Cardiac fibroblast (primary cell): ENCODE data around the gene UNCX.

Experiments used
- DNase-seq, 2 donors: peaks; one replicate each; pipeline versions ENCODE4 v3.0.0 to v3.0.0-alpha.2; 2010; ENCODE audit warnings: low read depth in 2 of 2
- H3K4me3 ChIP-seq, 2 donors: replicated peaks in 1 of 2; 1 replicate in 1 of 2; 2 replicates in 1 of 2; pipeline ENCODE4 v1.5.1; 2011; ENCODE audit warnings: low read depth in 2 of 2, low read length in 2 of 2, mild to moderate bottlenecking in 2 of 2, moderate library complexity in 1 of 2
- TF ChIP-seq, protein P1 (sequence below): IDR thresholded peaks from one replicate; pipeline ENCODE4 v1.5.1; 2011; ENCODE audit warnings: low read depth, mild to moderate bottlenecking, low read length, inconsistent platforms

Gene UNCX

DNA sequence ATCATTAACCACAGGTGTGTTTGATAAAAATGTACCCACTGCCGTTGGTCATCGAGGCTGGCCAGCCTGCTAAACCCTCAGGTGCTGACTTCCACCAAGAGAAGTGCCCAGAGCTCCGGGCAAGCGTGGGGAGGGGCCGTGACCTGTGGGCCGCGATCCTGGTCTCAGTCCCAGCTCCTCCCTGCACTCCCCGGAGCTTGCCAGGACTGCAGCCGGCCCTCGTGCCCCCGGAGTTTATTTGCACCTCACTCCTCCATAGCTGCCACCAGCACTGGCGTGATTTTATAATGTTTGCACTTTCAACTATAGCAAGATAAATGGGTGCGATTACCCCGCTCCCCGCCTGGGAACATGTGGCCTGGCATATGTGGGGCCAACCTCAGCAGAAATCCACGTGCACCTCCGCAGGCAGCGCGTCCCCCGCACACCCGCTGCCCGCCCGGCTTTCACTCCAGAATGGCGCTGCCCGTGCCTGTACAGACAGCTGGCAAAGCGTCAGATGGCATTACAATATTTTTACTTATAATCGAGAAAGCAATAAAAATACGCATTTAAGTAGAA is 30.8 kb downstream of the UNCX start:
- TF ChIP-seq, protein P1, sequence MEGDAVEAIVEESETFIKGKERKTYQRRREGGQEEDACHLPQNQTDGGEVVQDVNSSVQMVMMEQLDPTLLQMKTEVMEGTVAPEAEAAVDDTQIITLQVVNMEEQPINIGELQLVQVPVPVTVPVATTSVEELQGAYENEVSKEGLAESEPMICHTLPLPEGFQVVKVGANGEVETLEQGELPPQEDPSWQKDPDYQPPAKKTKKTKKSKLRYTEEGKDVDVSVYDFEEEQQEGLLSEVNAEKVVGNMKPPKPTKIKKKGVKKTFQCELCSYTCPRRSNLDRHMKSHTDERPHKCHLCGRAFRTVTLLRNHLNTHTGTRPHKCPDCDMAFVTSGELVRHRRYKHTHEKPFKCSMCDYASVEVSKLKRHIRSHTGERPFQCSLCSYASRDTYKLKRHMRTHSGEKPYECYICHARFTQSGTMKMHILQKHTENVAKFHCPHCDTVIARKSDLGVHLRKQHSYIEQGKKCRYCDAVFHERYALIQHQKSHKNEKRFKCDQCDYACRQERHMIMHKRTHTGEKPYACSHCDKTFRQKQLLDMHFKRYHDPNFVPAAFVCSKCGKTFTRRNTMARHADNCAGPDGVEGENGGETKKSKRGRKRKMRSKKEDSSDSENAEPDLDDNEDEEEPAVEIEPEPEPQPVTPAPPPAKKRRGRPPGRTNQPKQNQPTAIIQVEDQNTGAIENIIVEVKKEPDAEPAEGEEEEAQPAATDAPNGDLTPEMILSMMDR, result no peak
- DNase-seq, result no peak

DNA sequence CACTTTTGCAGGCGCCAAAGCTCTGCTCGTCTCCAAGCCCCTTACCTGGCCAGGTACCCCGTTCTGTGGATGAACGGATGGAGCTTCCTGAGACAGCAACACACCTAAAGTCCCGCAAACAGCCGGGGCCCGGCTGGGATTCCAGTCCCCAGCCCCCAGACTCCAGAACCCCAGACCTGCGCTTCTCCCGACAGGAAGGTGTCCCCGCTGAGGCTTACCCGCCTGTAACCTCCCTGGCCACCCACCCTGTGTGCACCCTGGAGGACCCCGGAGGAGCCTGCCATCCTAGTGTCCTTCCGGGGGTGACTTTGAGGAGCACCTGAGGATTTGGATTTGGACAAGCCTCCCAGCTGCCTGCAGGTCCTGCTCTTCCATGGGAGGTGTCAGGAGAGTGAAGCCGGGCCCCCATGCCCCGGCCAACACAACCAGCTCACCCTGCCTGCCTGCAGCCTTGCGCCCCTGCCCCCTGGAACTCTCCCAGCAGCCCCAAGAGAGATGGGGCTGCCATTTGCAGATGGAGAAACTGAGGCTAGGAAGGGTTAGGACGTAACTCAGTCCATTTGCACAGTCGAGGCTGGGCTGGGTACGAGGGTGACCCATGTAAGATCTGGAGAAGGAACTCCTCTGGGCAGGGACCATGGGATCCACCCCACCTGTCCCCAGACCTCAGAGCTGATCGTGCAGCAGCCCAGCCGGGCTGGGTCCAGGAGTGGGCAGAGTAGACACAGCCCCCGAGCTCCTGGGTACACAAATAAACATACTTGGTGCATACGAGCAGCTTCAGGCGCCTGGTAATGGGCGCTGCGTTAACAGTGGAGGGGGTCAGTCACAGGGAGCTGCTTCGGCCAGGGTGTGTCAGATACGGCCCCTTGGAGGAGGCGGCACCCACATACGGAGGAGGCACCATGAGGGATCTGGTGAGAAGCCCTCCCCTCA is 31.9 kb downstream of the UNCX start:
- no peak overlapping the region for H3K4me3 ChIP-seq
- DNase-seq, result no peak
- TF ChIP-seq, protein P1, result no peak

More for the DNA sequence above, 30.8 kb downstream of the UNCX start:
- no peak overlapping the region for H3K4me3 ChIP-seq

DNA sequence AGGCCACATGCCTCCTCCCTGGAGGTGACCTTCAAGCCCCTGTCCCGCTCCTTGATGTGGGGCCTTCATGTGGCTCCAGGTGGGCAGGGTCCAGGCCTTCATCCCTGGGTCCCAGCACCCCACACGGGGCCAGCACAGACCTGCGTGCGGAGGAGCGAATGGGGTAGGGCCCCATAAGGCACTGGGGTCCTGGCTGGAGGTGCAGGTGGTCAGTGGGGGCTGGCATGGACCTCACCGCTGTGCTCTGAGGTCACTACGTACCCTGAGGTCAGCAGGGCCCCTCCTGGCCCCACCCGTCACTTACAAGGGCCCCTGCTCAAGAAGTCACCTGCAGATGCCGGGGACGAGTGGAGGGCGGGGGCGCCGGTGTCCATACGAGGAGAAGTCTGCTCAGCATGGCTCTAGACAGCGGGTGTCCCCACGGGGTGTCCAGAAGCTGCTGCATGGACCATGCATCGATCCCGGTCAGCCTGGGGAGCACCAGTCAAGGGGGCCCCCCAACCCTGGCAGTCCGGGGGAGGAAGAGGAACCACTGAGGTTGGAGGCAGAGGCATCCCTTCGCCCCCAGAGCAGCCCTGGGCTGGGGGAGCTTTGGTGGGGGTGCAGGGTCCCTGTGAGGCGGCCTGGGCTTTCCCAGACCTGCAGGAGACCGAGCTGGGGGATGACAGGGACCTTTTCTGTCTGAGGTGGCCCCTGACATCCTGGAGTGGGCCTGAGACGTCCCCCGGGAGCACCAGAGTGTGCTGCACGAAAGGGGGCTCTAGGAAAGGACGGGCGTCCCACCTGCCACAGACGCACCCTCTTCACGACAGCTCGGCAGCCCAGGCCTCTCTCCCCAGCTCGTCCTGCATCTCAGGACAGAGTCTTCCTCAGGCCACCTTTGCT is 34.6 kb downstream of the UNCX start:
- DNase-seq, result no peak
- TF ChIP-seq, protein P1, result no peak
- no peak overlapping the region for H3K4me3 ChIP-seq

DNA sequence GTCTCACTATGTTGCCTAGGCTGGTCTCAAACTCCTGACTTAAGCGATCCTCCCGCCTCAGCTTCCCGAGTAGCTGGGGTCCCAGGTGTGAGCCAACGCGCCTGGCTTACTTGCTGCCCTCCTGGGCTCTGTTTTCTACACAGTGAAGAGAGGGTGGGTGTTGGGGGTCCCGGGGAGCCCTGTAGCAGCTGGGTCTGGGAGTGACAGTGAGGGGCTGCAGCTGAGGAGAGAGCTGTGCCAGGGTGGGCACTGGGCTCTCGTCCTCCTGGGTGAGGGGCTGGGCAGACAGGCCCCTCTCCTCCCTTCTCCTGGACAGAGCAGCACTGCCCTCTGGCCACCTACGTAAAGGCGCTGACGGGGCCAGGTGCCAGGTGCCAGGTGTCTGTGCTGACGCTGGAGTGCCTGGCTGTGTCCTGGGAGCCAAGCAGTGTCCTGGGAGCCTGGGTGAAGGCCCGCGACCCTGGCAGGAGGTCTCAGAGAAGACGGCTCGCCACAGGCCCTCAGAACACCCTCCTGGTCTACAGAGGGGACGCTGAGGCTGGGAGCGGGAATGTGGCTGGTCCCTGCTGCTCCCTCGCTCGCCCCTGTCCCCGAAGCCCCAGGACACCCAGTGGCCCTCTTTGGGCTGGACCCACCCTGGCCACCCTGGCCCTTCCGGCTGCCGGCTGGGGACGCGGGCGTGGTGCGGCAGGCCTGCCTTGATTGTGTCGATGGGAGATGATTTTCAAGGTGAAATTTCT is 35.6 kb downstream of the UNCX start:
- TF ChIP-seq, protein P1, result no peak
- no peak overlapping the region for H3K4me3 ChIP-seq
- no peak for DNase-seq

DNA sequence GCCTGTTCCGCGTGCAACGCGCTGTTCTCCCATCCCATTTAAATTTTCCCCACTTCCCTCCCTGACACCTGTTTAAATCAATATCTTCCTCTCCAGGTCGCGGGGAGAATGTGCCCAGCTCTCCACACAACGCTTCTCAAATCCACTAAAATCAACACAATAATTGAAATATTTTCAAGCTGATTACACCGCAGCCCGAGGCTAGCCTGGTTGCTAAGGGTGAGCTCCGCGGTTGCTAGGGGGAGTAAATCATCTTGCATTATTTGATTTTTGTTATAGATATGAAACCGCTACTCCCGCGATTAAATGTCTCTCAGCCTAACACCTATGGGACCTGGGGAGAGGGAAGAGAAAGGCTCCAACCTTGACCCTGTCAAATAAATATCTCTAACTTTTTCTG is 36.2 kb downstream of the UNCX start:
- TF ChIP-seq, protein P1, result no peak
- no peak overlapping the region for H3K4me3 ChIP-seq
- DNase-seq, result no peak

DNA sequence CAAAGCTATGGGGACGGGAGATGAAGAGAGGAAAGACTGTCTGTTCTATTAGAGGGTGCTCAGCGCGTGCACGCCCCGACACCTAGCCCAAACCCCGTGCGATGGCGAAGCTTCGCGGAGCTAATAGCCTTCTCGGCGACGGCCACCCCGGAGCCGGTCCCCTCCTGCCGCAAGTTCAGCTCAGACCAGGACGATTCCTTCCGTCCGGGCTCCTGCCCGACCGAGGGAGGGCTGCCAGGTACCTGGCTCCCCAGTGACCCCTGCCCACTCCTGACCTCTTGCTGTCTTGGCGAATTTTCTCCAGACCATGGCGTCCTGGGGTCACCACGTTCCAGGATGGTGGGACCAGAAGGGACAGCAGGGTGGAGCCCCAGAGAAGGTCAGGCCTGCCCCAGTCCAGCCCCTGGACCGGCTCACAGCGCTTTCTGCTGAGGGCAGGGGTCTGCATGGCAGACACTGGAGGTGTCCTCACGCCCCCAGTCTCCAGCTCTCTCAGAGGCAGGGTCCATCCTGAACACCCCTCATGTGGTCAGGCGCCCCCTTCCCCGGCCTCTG is 36.7 kb downstream of the UNCX start:
- no peak overlapping the region for H3K4me3 ChIP-seq
- TF ChIP-seq, protein P1, result no peak
- no peak for DNase-seq
